Fibroblast of peridontal ligament (primary cell): ENCODE data around the gene CDKAL1.

ENCODE experiments used
- DNase-seq: peaks from one replicate; pipeline ENCODE4 v3.0.0-alpha.2; 2010; ENCODE audit errors: extremely low read depth

CDKAL1 gene

DNA sequence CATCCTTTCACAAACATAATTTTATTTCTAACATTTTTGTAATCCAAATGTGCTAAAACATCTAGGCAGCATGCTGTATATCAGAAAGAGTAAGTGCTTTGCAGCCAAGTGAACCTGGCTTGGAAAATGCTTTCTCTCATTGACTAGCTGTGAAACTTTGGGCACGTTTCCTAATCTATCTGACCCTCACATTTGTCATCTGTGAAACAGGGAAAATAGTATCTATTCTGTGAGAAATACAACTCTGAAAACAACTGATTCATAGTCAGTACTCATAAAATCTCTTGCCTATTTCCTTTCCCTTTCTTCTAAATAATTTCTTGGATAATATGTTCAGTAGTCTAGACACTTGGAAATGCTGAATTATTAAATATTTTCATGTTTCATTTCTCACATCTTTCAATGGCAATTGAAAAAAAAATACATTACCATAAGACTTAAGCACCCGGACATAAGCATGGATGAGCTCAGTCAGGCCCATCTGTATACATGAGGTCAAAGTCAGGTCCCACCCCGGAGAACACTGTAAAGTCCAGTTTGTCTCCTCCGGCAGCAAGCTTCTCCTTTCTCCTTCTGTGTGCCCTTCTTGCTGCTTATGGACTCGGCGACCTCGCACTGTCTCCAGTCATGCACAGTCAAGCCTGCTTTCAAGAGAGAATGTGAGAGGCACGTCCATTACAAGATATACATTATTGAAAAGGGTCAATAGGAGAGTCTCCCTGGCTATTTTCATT lies 604.2 kb downstream of the CDKAL1 start:
- no peak for DNase-seq

DNA sequence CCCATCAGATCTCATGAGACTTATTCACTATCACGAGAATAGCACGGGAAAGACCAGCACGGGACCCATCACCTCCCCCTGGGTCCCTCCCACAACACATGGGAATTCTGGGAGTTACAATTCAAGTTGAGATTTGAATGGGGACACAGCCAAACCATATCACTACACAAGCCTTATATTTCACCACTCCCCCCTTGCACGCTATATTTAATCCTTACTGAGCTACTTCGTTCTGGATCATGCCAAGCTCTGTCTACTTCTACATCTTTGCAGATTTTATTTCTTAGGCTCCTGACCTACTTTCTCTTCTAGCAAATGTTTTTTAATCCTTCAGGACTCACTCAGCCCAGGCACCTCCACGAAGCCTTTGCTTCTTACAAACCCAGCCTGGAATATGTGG lies 606.7 kb downstream of the CDKAL1 start:
- DNase-seq = no peak

DNA sequence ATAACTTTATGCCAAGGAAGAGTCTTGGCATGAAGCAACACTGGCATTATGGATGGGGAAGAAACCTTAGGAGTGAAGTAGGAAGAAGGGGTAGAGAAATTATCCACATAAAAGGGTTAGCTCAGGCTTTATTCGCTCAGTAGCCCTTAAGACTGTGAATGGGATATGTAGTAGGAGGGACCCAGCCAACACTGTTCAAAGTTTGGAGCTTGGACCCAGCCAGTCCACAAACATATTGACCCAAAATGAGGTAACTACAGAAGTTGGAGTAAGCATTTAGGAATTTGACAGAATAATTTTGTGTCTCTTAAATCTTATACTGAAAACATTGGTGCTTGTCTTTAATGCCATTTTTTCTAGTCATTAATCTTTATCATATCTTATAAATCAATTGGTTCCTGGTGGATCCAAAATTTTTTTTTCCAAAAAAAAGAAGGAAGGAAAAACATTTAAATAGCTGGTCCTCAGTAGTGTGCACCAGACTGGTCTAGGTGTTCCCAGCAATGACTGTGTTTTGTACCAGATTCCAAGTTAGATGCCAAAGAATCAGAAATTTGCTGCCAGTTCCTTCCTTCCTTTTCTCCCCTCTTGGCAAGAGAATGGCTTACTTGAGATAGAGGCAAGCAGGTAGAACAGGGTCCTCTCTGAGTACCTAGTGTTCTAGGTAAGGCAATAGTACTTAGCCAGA lies 607.5 kb downstream of the CDKAL1 start:
- no peak for DNase-seq

DNA sequence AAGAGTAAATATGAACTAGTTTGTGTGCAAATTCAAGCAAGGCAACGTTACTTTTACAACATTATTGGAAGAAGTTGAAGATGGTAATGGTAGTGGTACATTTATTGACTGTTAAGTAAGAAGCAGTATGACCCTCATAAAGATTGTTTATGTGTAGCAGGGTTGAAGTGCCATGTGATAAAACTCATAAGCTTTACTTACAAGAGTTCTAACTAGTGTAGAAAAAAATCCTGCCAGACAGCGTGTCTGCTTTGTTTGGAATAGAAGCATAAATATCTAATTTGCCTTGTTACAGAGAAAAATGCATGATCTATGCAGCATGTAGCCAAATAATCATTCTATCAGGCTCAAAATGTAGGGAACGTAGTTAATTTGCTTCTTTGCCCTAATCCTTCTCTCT lies 608.5 kb downstream of the CDKAL1 start:
- no peak for DNase-seq

DNA sequence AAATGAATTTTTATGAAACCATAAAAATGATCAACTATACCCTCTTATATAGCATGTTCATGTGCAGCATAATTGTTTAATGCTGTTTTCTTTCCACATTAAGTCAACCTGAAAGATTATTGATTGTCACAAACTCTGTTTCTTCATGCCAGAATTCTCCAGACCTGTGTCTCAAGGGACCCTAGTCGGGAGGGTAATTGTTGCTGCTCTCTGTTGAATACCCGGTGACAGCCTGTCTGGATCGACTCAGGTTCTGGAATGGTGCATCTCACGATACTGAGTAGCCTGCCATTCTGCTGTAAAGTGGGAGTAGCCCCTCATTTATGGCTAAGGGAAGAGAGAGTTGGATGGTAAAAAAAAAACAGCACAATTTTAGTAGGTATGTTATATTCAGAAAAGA lies 609.4 kb downstream of the CDKAL1 start:
- no peak for DNase-seq

DNA sequence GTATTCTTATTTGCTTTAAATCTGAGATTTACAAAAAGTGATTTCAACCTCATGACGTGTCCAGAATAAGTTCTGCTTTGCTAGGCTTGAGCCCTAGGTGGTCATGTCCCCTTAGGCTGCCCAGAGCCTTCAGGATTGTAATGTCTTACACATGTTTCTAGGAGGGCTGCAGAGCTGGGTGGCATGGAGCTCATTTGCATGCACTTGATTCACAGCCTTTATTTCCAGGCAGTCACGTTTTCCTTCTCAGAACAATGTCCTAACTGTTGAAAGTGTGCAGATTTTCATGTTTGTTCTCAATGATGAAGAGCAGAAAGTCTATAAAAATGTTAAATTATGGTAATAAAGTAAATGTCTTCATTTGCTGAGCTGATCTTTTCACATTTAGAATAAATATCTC lies 610.7 kb downstream of the CDKAL1 start:
- DNase-seq = no peak

DNA sequence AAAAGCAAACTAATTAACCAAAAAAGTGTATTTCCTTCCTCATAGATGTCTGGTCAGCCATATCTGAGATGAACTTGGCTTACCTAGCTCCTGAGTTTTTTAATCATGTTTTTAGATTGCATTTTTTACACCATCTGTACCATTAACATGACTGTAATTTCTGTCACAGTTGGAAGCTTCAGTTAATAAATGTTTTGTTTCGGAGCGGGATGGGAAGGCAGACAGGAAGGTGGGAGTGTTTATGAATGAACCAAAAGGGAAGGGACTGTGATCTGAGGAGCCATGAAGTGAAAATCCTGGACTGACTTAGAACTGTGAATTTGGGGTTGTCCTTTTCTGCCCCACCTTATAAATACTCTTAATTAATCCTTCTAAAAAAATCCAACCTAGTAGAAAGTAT lies 613.7 kb downstream of the CDKAL1 start:
- DNase-seq = no peak

DNA sequence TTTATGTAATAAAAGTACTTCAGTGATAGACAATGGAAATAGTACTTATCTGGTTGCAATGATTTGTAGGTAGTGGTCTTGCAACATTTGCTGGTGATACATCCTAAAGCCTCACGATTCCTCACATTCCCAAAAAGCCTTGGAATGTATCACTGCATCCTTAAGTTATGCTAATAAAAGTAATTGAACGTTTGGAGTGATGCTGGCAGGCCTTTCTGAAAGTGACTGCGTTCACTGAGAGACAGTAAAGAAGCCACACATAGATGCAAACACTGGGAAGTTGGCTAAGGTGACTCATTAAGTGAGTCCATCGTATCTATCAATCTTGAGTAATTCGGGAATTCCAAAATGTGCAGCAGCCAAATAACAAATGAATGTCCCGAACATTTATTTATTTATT lies 615.2 kb downstream of the CDKAL1 start:
- no peak for DNase-seq

DNA sequence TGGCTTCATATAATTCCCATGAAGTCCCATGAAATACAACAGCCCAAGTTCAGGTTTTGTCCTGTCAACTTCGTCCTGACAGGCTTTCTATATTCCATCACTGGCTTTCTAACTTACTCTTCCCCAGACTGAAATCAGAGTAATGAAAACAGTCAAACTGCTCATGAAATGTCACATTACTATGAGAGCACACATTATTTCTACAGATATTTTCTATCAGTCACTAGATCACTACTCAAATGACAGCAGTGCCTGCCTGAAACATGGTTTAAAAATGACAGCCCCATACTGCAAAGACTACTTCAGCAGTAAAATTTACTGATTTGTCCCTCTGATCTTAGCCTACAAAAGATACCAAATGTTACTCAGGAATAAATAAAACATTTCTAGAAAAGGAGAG lies 616.4 kb downstream of the CDKAL1 start:
- DNase-seq = no peak

DNA sequence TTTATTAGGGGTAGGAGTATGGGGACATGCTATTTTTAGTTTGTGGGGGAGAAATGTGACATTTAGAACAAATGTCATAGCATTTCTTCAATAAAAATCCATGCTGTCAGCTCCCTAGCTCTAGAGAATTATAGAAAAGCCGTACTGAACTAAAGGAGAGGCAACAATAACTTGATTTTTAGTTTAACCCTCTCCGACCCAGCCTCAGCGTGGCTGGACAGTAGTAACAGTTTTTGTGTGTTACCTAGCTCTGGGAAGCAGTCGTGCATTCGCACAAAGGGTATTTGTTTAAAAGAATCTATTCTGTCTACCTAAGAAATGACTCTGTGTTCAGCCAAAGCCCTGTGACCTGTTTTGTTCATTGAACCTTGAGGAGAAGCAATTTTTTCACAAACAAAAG lies 616.9 kb downstream of the CDKAL1 start:
- DNase-seq = no peak

DNA sequence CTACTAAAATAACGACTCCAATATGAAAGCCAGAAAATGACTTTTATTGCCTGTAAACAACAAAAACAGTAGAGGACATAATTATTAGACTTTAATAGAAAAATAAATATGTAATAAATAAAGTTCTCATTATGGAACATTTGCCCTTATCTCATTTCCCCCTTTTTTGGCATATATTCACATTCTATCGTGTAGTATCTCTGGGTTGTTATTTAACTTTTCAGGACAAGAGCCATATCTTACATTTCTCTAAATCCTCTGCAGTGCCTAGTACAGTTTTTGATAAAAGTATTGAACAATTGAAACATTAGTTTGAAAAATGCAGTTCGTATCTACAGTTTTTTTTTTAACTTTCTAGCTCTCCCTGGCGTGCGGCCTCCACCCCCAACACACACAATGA lies 617.3 kb downstream of the CDKAL1 start:
- no peak for DNase-seq

DNA sequence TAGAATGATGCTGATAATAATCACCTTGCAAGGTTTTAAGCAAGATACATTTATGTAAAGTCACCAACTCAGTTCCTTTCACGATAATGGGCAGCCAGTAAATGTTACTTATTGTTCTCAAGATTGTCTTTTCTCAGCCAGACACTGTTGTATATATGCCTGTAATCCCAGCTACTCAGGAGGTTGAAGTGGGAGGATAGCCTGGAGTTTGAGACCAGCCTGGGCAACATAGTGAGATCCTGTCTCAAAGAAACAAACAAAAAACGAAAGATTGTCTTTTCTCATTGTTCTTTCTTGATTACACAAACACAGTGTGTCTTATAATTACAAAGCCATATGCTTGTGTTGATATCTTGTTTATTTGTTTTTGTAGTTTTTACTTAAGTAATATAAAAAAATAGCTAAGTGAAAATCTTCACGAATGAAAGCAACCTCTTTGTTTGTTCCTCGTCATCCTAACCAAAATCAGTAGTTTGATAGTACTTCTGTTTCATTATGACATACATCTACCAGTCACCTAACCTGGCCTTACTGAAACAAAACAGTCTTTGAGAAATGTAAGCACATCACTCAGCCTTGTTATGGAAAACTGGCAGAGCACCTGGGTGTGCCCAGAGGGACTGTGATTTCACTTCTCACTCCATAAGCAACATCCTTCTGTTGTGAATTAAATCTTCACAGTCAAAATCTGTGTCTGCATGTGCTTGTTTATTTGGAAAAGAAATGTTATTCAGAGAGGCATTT lies 623.1 kb downstream of the CDKAL1 start:
- DNase-seq = peak; percentile 49

DNA sequence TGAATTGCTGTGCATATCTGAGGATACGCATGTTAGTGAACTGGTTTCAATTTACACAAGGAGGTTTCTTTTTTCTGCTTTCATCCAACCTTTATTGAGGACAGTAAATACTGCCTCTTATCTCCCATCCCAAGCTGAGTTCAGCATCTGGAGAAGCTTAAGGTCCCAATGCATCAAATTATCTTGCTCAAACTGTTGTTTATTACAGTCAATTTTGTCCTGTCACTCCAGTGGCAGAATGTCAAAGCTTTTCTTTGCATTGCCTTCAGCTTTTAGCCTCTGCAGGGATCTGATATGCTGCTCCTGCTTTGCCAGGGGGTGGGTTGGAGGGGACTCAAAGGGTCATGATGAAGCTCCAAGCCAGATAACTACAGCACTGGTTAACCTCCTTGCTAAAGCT lies 623.9 kb downstream of the CDKAL1 start:
- DNase-seq = no peak

DNA sequence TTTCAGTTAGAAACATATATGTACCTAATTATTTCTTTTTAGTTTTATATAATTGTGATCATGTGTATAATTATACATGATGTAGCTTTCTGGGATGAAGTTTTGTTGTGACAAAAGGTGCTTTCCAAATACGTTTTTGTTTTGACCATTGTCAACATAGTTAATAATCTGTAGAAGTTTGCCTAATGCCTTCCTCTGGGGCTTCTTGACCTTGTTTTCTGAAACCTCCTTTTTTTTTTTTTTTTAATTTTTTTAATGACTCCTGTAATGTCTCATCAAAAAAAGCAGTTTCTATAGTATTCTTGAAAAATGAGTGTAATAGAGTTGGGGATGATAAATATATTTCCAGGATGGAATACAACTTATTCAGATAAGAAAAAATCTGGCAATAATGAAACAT lies 624.6 kb downstream of the CDKAL1 start:
- DNase-seq = no peak

DNA sequence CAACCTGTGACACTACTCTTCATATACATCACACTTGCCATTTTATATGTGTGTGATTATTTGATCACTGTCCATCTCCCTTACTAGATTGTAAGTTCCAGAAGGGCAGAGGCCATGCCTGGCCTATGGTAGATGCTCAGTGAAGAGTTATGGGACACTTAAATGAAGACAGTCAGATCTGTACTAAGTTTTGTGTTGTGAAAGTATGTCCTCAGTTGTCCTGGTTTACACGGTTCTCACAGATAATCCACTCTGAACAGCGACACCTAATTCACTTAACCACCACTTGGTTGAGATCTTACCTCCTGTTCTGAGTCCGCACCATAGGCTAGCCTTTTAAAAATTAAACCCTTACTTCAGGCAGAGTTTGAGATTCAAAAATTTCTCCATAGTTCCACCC lies 625.2 kb downstream of the CDKAL1 start:
- no peak for DNase-seq

DNA sequence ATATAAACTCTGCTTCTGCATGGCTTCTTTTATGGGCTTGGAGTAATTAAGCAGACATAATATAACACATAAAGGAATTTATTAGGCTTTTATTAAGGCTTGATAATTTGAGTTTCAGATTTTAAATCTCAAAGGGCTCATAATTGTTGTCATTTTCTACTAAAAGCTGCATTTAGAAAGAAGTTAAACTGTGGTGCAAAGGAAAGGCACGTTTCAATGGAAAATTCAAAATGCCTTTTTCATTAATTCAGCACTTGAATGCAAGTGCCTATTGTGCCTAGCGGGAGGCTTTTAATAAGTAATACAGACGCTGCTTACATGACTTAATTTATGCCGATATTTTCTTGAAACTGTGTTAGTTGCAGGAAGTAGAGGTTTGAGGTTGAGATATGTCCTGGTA lies 627.5 kb downstream of the CDKAL1 start:
- no peak for DNase-seq

DNA sequence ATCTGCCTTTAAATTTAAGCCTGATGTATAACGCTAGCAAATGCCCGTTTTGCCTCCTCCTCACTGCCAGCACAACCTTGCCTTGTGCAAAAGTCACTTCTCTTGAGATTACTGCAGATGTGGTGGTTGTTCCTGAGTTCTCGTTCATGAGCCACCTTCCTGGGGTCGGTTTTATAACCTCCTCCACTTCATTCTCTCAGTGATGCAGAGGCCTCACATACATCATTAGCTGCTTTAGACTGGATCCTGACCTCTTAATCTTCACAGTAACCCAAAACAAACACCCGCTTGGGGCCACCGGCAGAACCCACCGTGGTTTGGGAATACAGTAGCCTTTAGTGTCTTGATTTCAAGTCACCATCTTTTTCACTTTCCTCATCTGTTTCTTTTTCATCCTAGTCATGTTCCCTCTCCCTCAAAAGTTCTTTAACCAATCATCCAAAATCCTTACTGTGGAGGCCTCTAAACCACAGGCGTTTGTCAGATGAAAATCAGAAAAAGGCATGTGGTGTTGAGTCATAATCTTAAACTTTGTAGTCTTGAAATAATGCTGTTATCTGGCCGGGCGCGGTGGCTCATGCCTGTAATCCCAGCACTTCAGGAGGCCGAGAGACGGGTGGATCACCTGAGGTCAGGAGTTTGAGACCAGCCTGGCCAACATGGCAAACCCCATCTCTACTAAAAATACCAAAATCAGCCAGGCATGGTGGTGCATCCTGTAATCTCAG lies 629.0 kb downstream of the CDKAL1 start:
- DNase-seq = peak; percentile 90

DNA sequence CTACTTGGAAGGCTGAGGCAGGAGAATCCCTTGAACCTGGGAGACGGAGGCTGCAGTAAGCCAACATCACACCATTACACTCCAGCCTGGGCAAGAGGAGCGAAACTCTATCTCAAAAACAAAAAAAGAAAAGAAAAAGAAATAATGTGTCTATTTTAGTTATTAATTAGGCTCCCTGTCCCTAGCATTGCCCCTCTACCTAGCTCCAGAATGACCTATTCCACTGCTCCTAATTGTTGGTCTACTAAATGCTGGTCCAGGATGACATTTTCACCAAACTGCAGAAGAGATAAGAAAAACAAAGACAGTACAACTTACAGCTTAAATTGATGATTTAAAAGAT lies 629.6 kb downstream of the CDKAL1 start:
- no peak for DNase-seq

DNA sequence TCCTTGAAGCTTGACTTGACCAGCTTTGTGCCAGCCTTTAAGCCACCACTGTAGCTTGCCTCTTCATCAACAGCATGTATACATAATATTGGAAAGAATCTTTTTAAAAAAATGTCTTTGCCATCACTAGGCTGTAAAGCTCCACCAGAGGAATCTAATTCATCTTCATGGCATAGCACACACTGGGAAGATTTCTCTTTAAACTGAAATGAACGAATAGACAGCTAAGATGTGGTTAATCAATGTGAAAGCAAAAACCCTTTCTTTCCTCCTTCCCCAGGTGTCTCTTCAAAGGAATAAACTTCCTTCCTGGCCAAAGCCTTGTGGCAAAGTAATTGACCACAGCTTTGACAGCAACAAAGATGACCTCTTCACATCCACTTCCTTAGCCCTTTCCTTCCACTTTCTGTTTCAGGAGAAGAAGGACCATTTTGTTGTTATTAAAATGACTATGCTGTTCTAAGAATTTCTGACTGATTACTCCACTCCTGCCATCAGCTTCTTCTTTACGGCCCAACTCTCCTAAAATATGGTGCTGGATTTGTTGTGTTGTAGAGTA lies 630.6 kb downstream of the CDKAL1 start:
- peak; percentile 32 for DNase-seq

DNA sequence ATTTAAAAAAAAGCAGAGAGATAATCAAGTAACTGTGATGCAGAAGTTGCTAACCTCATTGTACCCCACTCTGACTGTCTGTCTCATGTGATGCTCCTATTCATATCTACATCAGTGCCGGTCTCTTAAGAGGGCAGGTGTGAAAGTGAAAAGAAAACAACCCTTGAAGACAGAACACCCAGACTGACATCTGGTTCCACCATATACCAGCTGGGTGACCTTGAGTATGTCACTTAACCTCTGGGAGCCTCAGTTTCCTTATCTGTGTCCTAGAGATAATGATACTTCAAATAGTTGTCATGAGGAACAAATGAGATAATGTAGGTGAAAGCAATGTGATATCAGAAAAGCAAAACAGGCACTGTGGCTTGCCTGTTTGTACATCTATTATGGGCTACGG lies 632.5 kb downstream of the CDKAL1 start:
- no peak for DNase-seq

DNA sequence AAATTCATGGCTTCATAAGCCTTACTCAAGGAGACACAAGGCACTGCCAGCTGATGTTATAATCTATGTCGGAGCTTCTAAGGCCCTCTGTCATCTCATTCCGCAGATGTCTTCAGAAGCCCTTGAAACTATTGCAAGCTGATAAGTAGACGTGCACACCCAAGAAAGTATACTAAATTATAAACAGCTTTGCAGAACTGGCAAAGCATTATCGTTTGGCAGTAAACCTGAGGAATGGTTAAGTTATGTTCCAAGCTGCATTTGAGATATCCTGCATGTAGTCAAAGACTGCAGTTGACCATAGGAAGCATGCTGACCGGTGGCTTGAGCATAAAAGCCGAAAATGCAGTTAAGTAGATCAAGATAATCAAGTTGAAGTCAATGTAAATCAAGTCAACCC lies 633.5 kb downstream of the CDKAL1 start:
- no peak for DNase-seq

DNA sequence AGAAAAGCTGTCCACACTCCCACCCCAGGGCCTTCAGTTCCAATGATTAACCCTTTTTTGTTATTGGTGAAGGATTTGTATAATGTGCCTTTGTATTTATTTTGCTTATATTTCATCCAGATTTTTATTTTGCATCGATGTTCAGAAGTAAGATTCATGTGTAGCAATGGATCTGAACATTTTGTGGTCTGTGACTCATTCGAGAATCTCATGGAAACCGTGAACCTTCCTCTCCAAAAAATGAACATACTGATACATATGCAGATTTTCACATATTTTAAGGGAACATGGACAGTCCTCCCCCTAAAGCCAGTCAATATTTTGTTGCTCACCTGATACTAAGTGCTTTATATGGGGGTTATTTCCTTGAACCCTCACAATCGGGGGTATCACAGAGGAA lies 637.5 kb downstream of the CDKAL1 start:
- DNase-seq = no peak
